ENCODE results near the gene PLCB1. TPM values are rescaled to one million over a fixed set of nuclear protein-coding genes. Genes with fewer than 3 reads are reported as not detected.

Gene PLCB1
- total and polyA plus RNA-seq, 2 of the 4 experiments (the other 2 are of a cell fraction) = 5.6 to 16.1 TPM

- no peak overlapping the region for H3K23ac ChIP-seq (ENCODE audit: low read depth, low read length)
- H2AFZ ChIP-seq (replicated peaks; ENCODE audit: low read length, poor library complexity) = no peak overlapping the region
- H3K27me3 ChIP-seq (ENCODE audit: control insufficient read depth, insufficient read depth, low read length) = no peaks in the 10 kb centered on the region
- no peak overlapping the region for H4K8ac ChIP-seq (ENCODE audit: low read depth in 2 of 2, low read length in 2 of 2)
- no peaks in the 10 kb centered on the region for H4K20me1 ChIP-seq (ENCODE audit: insufficient read depth, low read length)
- POLR2A ChIA-PET (ENCODE audit: unreplicated experiment) = no interaction called here
- BruUV-seq (replicated peaks) = no TSS peak
- ATAC-seq (ENCODE audit: low read depth) = no peak
- no peak overlapping the region for H3K27ac ChIP-seq (ENCODE audit: insufficient read depth, low read length)
- H3K4ac ChIP-seq (ENCODE audit: low read depth, low read length) = no peak overlapping the region
- no peaks in the 10 kb centered on the region; the same call in 1 of the 2 replicates for H3K36me3 ChIP-seq (ENCODE audit: control insufficient read depth, insufficient read depth, low read length)
- H4K5ac ChIP-seq (ENCODE audit: low read depth, low read length) = no peak overlapping the region
- H2AK9ac ChIP-seq (replicated peaks; ENCODE audit: low read depth, low read length, poor library complexity) = no peak overlapping the region
- no peak overlapping the region for H2BK120ac ChIP-seq (ENCODE audit: low read depth, low read length)
- peak; percentile 15 for DNase-seq
- CTCF ChIA-PET = interaction anchor here (1.3 kb wide), 1 partner anchor 56 kb away, joined by 3 read pairs; no protein-coding TSS in a partner anchor
- H3K9me1 ChIP-seq (ENCODE audit: insufficient read depth, low read length) = no peaks in the 10 kb centered on the region
- H3K14ac ChIP-seq (replicated peaks; ENCODE audit: low read depth, low read length) = no peak overlapping the region
- intact Hi-C loops (cut with micrococcal nuclease) (no loop called here), in situ Hi-C loops (cut with MboI; ENCODE audit: low sequenced_read_pairs) (no loop called here), dilution Hi-C loops (cut with HindIII; ENCODE audit: low sequenced_read_pairs, unreplicated experiment) (no loop called here)
- H3K4me2 ChIP-seq (ENCODE audit: low read depth, low read length) = no peak overlapping the region
- 60% methylated on average over 1 of the region's 2 CpGs; no CpG with 5 or more reads in 1 of the 2 experiments for WGBS, 2 experiments (ENCODE audit: extremely low coverage in 2 of 2, insufficient read length in 1 of 2)
- no peak overlapping the region for H2BK5ac ChIP-seq (ENCODE audit: low read depth, low read length, poor library complexity, severe bottlenecking)
- H2AK5ac ChIP-seq (ENCODE audit: low read depth, low read length) = no peak overlapping the region
- H3K9me3 ChIP-seq (ENCODE audit: control insufficient read depth, insufficient read depth, low read length) = no peaks in the 10 kb centered on the region
- H3K56ac ChIP-seq (ENCODE audit: extremely low read depth, insufficient read depth, low read length) = no peak overlapping the region
- H3K4me3 ChIP-seq (ENCODE audit: insufficient read depth, low read depth, low read length) = no peak overlapping the region
- H3K9ac ChIP-seq (ENCODE audit: low read depth, low read length) = no peak overlapping the region
- TF ChIP-seq RFX5 (IDR thresholded peaks at IDR 0.05; ENCODE audit: low read depth, low read length) (no peak), FOS (IDR thresholded peaks at IDR 0.05; ENCODE audit: low read depth, low read length) (no peak), SMC3 (IDR thresholded peaks at IDR 0.05; ENCODE audit: low read depth, low read length) (no peak), MAZ (IDR thresholded peaks at IDR 0.05; ENCODE audit: borderline replicate concordance, low read depth, low read length) (no peak), CHD1 (IDR thresholded peaks at IDR 0.05; ENCODE audit: low read depth, low read length) (no peak), POLR2A (IDR thresholded peaks at IDR 0.05; ENCODE audit: low read depth, low read length) (no peak), NFE2L2 (IDR thresholded peaks at IDR 0.05; ENCODE audit: low read depth, low read length) (no peak), CEBPB (IDR thresholded peaks at IDR 0.05; ENCODE audit: low read depth, low read length) (no peak), BHLHE40 (IDR thresholded peaks at IDR 0.05; ENCODE audit: low read depth, low read length) (no peak), RCOR1 (IDR thresholded peaks at IDR 0.05; ENCODE audit: insufficient replicate concordance, low read length) (no peak), MXI1 (IDR thresholded peaks at IDR 0.05; ENCODE audit: borderline replicate concordance, low read depth, low read length) (no peak), RAD21 (IDR thresholded peaks at IDR 0.05; ENCODE audit: low read length) (no peak), MAFK (IDR thresholded peaks at IDR 0.05; ENCODE audit: low read depth, low read length) (no peak)
- TF ChIP-seq, protein P1, sequence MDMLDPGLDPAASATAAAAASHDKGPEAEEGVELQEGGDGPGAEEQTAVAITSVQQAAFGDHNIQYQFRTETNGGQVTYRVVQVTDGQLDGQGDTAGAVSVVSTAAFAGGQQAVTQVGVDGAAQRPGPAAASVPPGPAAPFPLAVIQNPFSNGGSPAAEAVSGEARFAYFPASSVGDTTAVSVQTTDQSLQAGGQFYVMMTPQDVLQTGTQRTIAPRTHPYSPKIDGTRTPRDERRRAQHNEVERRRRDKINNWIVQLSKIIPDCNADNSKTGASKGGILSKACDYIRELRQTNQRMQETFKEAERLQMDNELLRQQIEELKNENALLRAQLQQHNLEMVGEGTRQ (IDR thresholded peaks at IDR 0.05; ENCODE audit: low read depth, low read length) = no peak
- TF ChIP-seq, protein P2, sequence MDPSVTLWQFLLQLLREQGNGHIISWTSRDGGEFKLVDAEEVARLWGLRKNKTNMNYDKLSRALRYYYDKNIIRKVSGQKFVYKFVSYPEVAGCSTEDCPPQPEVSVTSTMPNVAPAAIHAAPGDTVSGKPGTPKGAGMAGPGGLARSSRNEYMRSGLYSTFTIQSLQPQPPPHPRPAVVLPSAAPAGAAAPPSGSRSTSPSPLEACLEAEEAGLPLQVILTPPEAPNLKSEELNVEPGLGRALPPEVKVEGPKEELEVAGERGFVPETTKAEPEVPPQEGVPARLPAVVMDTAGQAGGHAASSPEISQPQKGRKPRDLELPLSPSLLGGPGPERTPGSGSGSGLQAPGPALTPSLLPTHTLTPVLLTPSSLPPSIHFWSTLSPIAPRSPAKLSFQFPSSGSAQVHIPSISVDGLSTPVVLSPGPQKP (IDR thresholded peaks at IDR 0.05; ENCODE audit: borderline replicate concordance, low read depth, low read length) = no peak
- TF ChIP-seq, protein P3, sequence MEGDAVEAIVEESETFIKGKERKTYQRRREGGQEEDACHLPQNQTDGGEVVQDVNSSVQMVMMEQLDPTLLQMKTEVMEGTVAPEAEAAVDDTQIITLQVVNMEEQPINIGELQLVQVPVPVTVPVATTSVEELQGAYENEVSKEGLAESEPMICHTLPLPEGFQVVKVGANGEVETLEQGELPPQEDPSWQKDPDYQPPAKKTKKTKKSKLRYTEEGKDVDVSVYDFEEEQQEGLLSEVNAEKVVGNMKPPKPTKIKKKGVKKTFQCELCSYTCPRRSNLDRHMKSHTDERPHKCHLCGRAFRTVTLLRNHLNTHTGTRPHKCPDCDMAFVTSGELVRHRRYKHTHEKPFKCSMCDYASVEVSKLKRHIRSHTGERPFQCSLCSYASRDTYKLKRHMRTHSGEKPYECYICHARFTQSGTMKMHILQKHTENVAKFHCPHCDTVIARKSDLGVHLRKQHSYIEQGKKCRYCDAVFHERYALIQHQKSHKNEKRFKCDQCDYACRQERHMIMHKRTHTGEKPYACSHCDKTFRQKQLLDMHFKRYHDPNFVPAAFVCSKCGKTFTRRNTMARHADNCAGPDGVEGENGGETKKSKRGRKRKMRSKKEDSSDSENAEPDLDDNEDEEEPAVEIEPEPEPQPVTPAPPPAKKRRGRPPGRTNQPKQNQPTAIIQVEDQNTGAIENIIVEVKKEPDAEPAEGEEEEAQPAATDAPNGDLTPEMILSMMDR (conservative IDR thresholded peaks at IDR 0.05; ENCODE audit: low read depth, low read length) = no peak
- no peak overlapping the region for H4K91ac ChIP-seq (ENCODE audit: insufficient read depth, low read depth, low read length)
- H2BK20ac ChIP-seq (ENCODE audit: low read depth, low read length) = no peak overlapping the region
- no peak overlapping the region for H3K18ac ChIP-seq (ENCODE audit: low read depth, low read length)
- H3K79me1 ChIP-seq (ENCODE audit: low read depth in 1 of 2, low read length in 2 of 2) = peaks cover 0 to 6% of the 10 kb centered on the region in 2 experiments; a peak in 2 of 4 replicates
- no peaks in the 10 kb centered on the region for H3K4me1 ChIP-seq (ENCODE audit: control insufficient read depth, insufficient read depth, low read length)
- no peak overlapping the region for H2BK15ac ChIP-seq (ENCODE audit: low read depth, low read length)
Measured at GRCh38 chr20:8271727-8272126, 139.7 kb downstream of the PLCB1 start.
